Neutrophil (primary cell): ENCODE measurements around the gene RAET1G.
A peak's percentile ranks its signal among the peaks of the same experiment; 100 is the strongest.
"Not testable (repeated sequence)": the region's sequence is repeated elsewhere in the genome, so short reads cannot be mapped to it uniquely, and the experiment has no call there.

Experiments used
- H3K27ac ChIP-seq: fragments of 200-600 bp; sonication (generic); 2 replicates; pipeline ENCODE4 v1.5.1; 2016; ENCODE audit warnings: mild to moderate bottlenecking, moderate library complexity
- H3K27me3 ChIP-seq: fragments of 200-600 bp; sonication (generic); 2 replicates; pipeline ENCODE4 v1.6.0; 2016; ENCODE audit warnings: mild to moderate bottlenecking
- H3K36me3 ChIP-seq: fragments of 200-600 bp; sonication (generic); 2 replicates; pipeline ENCODE4 v1.5.1; 2017
- H3K4me1 ChIP-seq, 2 experiments: fragments of 200-600 bp in 1 of 2; sonication (generic) in 1 of 2; 1 replicate in 1 of 2; 2 replicates in 1 of 2; pipeline versions ENCODE4 v1.5.1 to v1.6.1; 2013 to 2016; ENCODE audit warnings: low read depth in 1 of 2, low read length in 1 of 2, mild to moderate bottlenecking in 1 of 2, moderate library complexity in 1 of 2; ENCODE audit not compliant: control insufficient read depth in 1 of 2, insufficient read depth in 1 of 2
- H3K4me3 ChIP-seq, 2 experiments: fragments of 200-600 bp in 1 of 2; sonication (generic) in 1 of 2; 1 replicate in 1 of 2; 2 replicates in 1 of 2; pipeline ENCODE4 v1.5.1; 2013 to 2016; ENCODE audit warnings: low read depth in 1 of 2, low read length in 1 of 2, mild to moderate bottlenecking in 1 of 2, moderate library complexity in 1 of 2
- H3K9me3 ChIP-seq: fragments of 200-600 bp; sonication (generic); 2 replicates; pipeline ENCODE4 v1.5.1; 2016
- CTCF ChIP-seq: fragments of 200-600 bp; sonication (generic); IDR thresholded peaks from 2 replicates; pipeline ENCODE4 v1.5.1; 2016; ENCODE audit warnings: antibody characterized with exemption

RAET1G gene

GRCh38 chr6:149922642-149923326 is at the start of gene RAET1G:
RAET1G (minus strand) TSS chr6:149923121; CDS start chr6:149923010, 111 bp downstream.
- H3K27ac ChIP-seq = no peak within 1 kb of the TSS
- peaks cover 98% of the 10 kb centered on the region for H3K27me3 ChIP-seq
- peak within 1 kb of the TSS; percentile 17 to 21 for H3K4me3 ChIP-seq
- H3K36me3 ChIP-seq = no peaks in the 10 kb centered on the region
- no peak for TF ChIP-seq CTCF
- no peaks in the 10 kb centered on the region for H3K9me3 ChIP-seq
- H3K4me1 ChIP-seq = peaks cover 17 to 24% of the 10 kb centered on the region in 2 experiments

GRCh38 chr6:149969635-149970034 is 46.7 kb upstream of the RAET1G start:
- no peaks in the 10 kb centered on the region for H3K9me3 ChIP-seq
- no peak overlapping the region for H3K4me3 ChIP-seq
- H3K4me1 ChIP-seq = peaks cover 2 to 7% of the 10 kb centered on the region in 2 experiments
- H3K36me3 ChIP-seq = no peaks in the 10 kb centered on the region
- peaks cover 100% of the 10 kb centered on the region for H3K27me3 ChIP-seq
- no peak overlapping the region for H3K27ac ChIP-seq
- no peak for TF ChIP-seq CTCF

GRCh38 chr6:149968909-149969308 is 46.0 kb upstream of the RAET1G start:
- not testable (repeated sequence) for H3K9me3 ChIP-seq, H3K4me3 ChIP-seq, H3K36me3 ChIP-seq, H3K27ac ChIP-seq
- Histone ChIP-seq H3K27me3 (peaks cover 100% of the 10 kb centered on the region), H3K4me1 (peaks cover 9 to 14% of the 10 kb centered on the region in 2 experiments)

GRCh38 chr6:149967999-149968398 is 45.1 kb upstream of the RAET1G start:
- H3K36me3 ChIP-seq, H3K4me3 ChIP-seq, H3K27ac ChIP-seq, H3K9me3 ChIP-seq: not testable (repeated sequence)
- Histone ChIP-seq H3K27me3 (peaks cover 100% of the 10 kb centered on the region), H3K4me1 (peaks cover 17 to 21% of the 10 kb centered on the region in 2 experiments)

GRCh38 chr6:149967591-149967990 is 44.7 kb upstream of the RAET1G start:
- Histone ChIP-seq H3K4me3 (no peak overlapping the region), H3K4me1 (peaks cover 17 to 21% of the 10 kb centered on the region in 2 experiments), H3K9me3 (no peaks in the 10 kb centered on the region), H3K27me3 (peaks cover 100% of the 10 kb centered on the region), H3K36me3 (no peaks in the 10 kb centered on the region), H3K27ac (no peak overlapping the region)
- no peak for TF ChIP-seq CTCF

- H3K4me3 ChIP-seq, H3K36me3 ChIP-seq, H3K9me3 ChIP-seq, H3K27ac ChIP-seq: not testable (repeated sequence)
- Histone ChIP-seq H3K27me3 (peaks cover 100% of the 10 kb centered on the region), H3K4me1 (peaks cover 17 to 21% of the 10 kb centered on the region in 2 experiments)
These were observed 43.4 kb upstream of the RAET1G start for GRCh38 chr6:149966319-149966718.

GRCh38 chr6:149965194-149966020 is 42.5 kb upstream of the RAET1G start:
- H3K4me3 ChIP-seq = peak overlapping the region in 1 of 2 experiments; percentile 70
- H3K9me3 ChIP-seq = no peaks in the 10 kb centered on the region
- peaks cover 100% of the 10 kb centered on the region for H3K27me3 ChIP-seq
- H3K36me3 ChIP-seq = no peaks in the 10 kb centered on the region
- no peak overlapping the region for H3K27ac ChIP-seq
- peaks cover 17 to 21% of the 10 kb centered on the region in 2 experiments for H3K4me1 ChIP-seq
- TF ChIP-seq CTCF = no peak
